ENCODE results near the gene ARHGAP28. TPM values are rescaled to one million over a fixed set of nuclear protein-coding genes. Genes with fewer than 3 reads are reported as not detected.

The ARHGAP28 gene
- total and polyA plus RNA-seq, 2 experiments from 2014 or later: 13.6 to 23.7 TPM

- Histone ChIP-seq H3K27me3 (no peaks in the 10 kb centered on the region), H3K27ac (no peak overlapping the region), H3K9me3 (ENCODE audit: low read depth) (no peaks in the 10 kb centered on the region), H3K36me3 (no peaks in the 10 kb centered on the region), H3K4me1 (ENCODE audit: low read depth) (no peaks in the 10 kb centered on the region), H3K4me3 (no peak overlapping the region)
- no peak for DNase-seq (ENCODE audit: low read depth in 1 of 2, low spot score in 1 of 2)
- TF ChIP-seq, protein P1, sequence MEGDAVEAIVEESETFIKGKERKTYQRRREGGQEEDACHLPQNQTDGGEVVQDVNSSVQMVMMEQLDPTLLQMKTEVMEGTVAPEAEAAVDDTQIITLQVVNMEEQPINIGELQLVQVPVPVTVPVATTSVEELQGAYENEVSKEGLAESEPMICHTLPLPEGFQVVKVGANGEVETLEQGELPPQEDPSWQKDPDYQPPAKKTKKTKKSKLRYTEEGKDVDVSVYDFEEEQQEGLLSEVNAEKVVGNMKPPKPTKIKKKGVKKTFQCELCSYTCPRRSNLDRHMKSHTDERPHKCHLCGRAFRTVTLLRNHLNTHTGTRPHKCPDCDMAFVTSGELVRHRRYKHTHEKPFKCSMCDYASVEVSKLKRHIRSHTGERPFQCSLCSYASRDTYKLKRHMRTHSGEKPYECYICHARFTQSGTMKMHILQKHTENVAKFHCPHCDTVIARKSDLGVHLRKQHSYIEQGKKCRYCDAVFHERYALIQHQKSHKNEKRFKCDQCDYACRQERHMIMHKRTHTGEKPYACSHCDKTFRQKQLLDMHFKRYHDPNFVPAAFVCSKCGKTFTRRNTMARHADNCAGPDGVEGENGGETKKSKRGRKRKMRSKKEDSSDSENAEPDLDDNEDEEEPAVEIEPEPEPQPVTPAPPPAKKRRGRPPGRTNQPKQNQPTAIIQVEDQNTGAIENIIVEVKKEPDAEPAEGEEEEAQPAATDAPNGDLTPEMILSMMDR (IDR thresholded peaks at IDR 0.05; ENCODE audit: low read depth, low read length): no peak
Observed at GRCh38 chr18:6719098-6719846, 10.2 kb upstream of the ARHGAP28 start.

DNA sequence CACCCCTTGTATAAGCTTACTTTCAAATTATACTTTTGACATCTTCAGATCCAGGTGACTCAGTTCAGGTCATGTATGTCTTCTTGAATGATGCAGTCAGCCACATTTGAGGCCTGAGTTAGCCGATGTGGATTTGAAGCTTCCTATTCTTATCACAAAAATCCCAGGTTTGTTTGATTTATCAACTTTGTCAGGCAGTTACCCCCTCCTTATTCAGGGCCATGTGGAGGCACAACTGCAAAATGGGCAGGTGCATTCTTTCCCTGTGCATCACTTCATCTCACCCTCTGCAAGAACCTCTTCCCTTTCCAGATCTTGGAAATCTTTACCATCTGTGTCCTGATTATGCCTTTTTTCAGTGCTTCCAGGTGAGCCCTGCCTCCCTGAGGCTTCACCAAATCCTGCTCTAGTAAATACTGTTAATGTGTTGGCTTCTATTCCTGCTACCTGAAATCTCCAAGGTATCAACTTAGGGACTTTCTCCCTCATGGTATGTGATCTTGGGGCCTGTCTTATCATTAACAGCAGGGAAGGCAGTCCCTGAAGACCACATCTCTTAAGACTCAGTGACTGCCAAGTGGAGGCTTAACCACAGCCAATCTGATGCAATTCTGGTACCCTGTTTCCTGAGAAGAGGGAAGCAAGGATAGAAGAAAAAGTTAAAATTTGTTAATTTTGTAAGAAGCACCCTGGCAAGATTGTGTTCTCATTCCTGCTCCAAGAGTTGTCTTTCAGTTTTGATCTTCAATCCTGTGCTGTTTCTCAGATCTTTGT lies 9.4 kb upstream of the ARHGAP28 start:
- no peaks in the 10 kb centered on the region for H3K9me3 ChIP-seq (ENCODE audit: low read depth)
- no peaks in the 10 kb centered on the region for H3K4me1 ChIP-seq (ENCODE audit: low read depth)
- no peak overlapping the region for H3K4me3 ChIP-seq
- H3K27ac ChIP-seq: no peak overlapping the region
- peak in 1 of 2 donors; percentile 44 for DNase-seq (ENCODE audit: low read depth in 1 of 2, low spot score in 1 of 2)
- no peaks in the 10 kb centered on the region for H3K36me3 ChIP-seq
- H3K27me3 ChIP-seq: no peaks in the 10 kb centered on the region
- TF ChIP-seq, protein P1 (IDR thresholded peaks at IDR 0.05; ENCODE audit: low read depth, low read length): no peak

- no peak overlapping the region for H3K4me3 ChIP-seq
- H3K9me3 ChIP-seq (ENCODE audit: low read depth): no peaks in the 10 kb centered on the region
- no peaks in the 10 kb centered on the region for H3K4me1 ChIP-seq (ENCODE audit: low read depth)
- DNase-seq (ENCODE audit: low read depth in 1 of 2, low spot score in 1 of 2): no peak
- no peaks in the 10 kb centered on the region for H3K27me3 ChIP-seq
- H3K27ac ChIP-seq: no peak overlapping the region
- TF ChIP-seq, protein P1 (IDR thresholded peaks at IDR 0.05; ENCODE audit: low read depth, low read length): no peak
- H3K36me3 ChIP-seq: no peaks in the 10 kb centered on the region
Observed at GRCh38 chr18:6721755-6722154, 7.8 kb upstream of the ARHGAP28 start.

DNA sequence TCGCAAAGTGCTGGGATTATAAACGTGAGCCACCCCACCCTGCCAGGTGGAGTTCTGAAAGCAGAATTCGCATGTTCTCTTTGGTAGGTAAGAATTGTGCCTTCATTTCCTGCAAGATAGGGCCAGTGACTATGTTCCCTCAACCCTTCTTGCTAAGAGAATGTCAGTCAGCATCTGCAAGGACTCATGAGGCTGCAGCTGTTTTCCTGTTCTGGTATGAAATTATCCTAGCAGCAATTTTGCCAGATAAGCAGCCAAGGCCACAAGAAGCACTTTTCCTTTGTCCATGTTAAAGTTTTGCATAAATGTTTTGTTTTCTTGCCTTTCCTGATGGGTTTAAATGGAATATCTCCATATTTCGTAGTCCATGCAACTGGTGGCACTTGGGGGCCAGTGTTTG lies 6.8 kb upstream of the ARHGAP28 start:
- TF ChIP-seq, protein P1 (IDR thresholded peaks at IDR 0.05; ENCODE audit: low read depth, low read length): no peak
- H3K4me1 ChIP-seq (ENCODE audit: low read depth): no peaks in the 10 kb centered on the region
- H3K27me3 ChIP-seq: no peaks in the 10 kb centered on the region
- H3K36me3 ChIP-seq: no peaks in the 10 kb centered on the region
- no peak overlapping the region for H3K27ac ChIP-seq
- no peak overlapping the region for H3K4me3 ChIP-seq
- H3K9me3 ChIP-seq (ENCODE audit: low read depth): no peaks in the 10 kb centered on the region
- peak in 1 of 2 donors; percentile 39 for DNase-seq (ENCODE audit: low read depth in 1 of 2, low spot score in 1 of 2)

DNA sequence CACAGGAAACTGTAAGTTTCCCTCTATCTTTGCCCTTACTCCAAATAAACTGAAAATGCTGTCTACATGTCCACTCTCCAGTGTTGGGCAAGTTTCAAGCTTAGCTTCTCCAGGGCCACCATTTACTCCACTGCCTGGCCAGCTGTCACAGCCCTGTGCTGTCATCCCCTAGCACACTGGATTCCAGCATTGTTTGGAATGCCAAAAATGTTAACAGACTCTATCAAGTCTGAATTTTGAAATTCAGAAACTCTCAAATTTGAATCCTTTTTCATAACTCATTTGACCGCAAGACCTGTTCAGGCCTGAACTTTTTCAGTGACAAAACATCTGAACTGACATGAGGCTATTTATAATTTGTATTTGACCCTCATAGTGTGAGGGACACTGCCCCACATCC lies 5.2 kb upstream of the ARHGAP28 start:
- TF ChIP-seq, protein P1 (IDR thresholded peaks at IDR 0.05; ENCODE audit: low read depth, low read length): no peak
- H3K27me3 ChIP-seq: no peaks in the 10 kb centered on the region

More for the DNA sequence above, 5.2 kb upstream of the ARHGAP28 start:
- DNase-seq (ENCODE audit: low read depth in 1 of 2, low spot score in 1 of 2): no peak
- Histone ChIP-seq H3K27ac (no peak overlapping the region), H3K9me3 (ENCODE audit: low read depth) (no peaks in the 10 kb centered on the region), H3K4me3 (no peak overlapping the region), H3K4me1 (ENCODE audit: low read depth) (peaks cover 6% of the 10 kb centered on the region), H3K36me3 (no peaks in the 10 kb centered on the region)

Data from cardiac muscle cell (in vitro differentiated cells and primary cell).